Dedifferentiated amniotic fluid mesenchymal stem cell (primary cell): Measurements from ENCODE around the gene COMMD9.

Experiments
- DNase-seq: peaks from one replicate; pipeline ENCODE4 v3.0.0-alpha.2; 2016; ENCODE audit errors: extremely low spot score

COMMD9 gene

DNA sequence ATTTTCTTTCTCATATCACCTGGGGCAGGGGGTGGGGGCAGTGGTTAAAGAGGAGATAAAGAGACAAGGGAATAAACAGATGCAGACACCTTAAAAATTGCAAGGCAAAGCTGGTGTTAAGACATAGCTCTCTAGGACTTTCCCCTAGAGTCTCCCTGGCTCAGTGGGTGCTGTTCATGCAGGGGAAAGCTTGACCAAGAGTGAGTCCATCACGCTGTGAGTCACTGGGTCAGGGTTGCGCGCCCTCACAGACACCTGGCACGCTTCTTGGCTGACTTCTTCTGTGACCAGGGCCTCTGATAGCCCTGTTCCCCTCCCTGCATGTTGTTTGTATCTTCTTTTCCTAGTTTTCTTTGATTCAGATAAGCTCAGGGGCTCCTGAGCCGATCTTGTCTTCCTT is 31.9 kb downstream of the COMMD9 start:
- no peak for DNase-seq

GRCh38 chr11:36254713-36255112 is 34.5 kb downstream of the COMMD9 start:
- DNase-seq: peak; percentile 37

DNA sequence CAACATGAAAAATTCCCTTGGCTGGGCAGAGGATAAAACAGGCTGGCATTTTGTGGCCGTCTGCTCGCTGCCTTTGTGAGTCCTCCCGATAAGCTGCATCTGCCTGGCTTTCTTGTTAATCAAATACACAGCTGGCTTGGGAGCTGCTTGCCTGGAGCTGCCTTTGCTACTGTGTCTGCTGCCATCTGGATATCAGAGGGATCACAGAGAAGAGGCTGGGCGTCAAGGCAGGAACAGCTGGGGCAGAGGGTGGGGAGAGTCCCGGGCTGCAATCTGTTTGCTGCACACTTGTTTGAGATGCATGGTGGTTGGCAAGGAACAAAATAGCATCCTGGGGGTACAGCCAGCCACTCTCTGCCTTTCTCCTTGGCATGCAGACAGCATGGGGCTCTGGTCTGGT is 36.0 kb downstream of the COMMD9 start:
- DNase-seq: no peak

DNA sequence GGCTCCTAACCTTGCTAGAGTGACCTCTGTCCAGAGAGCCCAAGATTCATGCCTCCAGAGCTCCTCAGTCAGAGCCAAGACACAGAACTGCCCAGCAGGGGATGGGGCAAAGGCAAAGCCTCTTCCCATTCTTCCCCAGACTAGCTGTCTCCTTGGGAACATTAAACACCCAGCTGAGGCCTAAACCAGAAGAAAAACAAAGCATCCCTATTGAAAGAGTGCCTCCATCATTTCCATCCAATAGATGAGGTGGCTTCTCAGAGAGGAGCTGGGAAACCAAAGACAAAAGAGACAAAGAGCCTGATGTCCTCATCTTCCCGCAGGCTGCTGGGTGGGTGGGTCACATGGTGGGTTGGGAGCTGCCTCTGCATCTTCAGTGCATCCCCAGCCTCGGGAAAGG is 37.4 kb downstream of the COMMD9 start:
- DNase-seq: no peak

DNA sequence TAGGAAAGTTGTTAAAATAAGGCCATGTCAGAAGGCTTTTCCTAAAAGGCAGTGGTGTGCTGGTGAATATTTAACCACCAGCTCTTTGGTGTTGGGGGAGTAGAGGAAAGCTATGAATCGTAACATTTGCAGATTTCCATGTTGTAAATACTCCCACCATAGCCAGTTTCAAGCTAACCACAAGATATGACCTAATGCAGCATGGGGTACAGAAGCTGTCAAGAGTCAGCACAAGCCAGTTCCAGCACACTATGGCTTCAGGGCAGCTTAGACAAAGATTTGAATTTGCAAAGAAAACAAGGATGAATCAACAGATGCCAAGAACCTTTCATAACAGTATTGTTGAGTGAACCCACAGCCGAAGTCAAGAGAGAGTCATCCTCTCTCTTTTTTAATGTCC is 40.0 kb downstream of the COMMD9 start:
- DNase-seq: peak; percentile 60

DNA sequence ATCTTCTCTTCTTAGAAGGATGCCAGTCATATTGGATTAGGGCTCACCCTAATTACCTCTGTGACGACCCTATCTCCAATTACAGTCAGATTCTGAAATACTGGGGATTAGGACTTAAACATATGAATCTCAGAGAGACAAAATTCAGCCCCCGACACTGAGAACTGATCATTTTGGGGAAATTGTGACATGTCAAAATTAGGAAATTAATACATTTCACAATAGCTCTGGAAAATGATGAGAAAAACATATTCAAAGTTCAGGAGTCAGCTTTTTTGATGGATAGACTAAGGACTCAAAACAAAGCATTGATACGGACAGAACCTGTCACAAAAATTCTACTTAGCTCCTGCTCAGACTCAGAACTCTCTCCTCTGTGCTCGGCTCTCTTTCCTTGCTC is 40.8 kb downstream of the COMMD9 start:
- no peak for DNase-seq

- DNase-seq: no peak
Observed at GRCh38 chr11:36247493-36247892, 41.7 kb downstream of the COMMD9 start.

- DNase-seq: no peak
Observed at GRCh38 chr11:36243641-36244040, 45.6 kb downstream of the COMMD9 start.

DNA sequence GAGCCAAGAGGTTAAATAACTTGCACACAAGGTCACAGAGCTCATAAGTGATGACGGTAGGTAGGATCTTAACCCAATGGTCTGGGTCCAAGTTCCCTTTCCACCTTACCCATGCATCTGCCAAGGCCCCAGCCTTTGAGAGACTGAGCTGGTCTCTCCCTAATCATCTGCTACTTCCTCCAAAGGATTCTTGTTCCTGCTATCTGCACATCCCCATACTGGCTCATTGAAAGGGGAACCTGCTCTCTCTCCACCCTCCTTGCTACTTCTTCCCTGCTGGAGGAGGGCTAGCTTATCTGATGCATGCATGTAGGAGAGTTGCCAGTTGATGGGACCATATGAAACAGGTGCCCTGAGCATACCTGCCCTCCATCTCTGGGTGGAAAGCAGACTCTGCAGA is 47.7 kb downstream of the COMMD9 start:
- DNase-seq: no peak

DNA sequence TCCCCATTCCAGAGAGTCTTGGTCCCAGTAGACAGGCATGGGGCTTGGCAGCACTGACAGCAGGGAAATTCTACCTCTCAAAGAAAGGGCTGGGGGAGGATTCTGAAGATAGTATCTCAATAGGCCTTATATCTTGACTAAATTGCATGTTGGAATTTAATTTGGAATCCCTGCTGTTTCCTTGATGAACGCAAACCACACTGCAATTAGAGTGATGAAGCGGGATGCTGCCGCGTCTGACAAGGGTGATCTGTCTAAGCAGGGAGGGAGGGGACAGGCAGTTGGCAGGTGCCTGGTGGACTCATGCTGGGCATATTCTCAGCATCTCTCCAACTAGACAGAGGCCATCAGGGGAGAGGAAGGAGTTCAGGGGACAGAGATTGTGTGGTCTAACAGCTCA is 48.4 kb downstream of the COMMD9 start:
- no peak for DNase-seq

GRCh38 chr11:36240173-36240572 is 49.1 kb downstream of the COMMD9 start:
- no peak for DNase-seq

DNA sequence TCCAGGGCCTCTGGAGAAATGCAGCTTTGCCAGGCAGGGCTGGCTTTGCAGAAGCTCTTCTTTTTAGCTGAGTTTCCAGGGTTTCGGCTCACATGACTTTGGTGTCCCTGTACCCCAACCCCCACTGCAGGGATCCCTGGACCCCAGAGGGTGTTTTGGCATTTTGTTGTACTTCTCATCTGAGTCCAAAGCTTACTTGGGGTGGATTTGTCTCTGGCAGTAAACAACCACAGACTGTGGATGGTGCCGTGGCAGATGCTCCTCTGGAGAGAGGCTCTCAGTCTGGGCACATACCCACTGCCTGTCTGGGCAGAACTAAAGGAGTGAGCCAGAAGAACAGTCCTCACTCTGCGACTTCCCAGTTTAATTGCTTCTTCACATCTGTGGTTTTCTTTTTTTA is 49.6 kb downstream of the COMMD9 start:
- DNase-seq: no peak

DNA sequence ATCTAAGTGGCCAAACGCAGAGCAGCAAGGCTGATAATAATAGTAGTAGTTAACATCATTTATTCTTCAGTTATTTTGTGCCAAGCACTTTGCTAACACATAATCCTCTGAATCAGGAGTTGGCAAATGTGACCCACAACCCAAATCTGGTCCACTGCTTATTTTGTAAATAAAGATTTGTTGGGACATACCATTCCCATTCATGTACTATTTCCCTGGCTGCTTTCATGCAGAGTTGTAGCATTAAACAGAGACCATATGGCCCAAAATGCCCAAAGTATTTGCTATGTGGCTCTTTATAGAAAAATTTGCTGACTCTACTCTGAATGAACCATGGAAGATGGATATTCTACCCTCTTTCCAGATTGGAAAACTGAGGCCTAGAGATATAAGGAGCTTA is 50.3 kb downstream of the COMMD9 start:
- DNase-seq: no peak

DNA sequence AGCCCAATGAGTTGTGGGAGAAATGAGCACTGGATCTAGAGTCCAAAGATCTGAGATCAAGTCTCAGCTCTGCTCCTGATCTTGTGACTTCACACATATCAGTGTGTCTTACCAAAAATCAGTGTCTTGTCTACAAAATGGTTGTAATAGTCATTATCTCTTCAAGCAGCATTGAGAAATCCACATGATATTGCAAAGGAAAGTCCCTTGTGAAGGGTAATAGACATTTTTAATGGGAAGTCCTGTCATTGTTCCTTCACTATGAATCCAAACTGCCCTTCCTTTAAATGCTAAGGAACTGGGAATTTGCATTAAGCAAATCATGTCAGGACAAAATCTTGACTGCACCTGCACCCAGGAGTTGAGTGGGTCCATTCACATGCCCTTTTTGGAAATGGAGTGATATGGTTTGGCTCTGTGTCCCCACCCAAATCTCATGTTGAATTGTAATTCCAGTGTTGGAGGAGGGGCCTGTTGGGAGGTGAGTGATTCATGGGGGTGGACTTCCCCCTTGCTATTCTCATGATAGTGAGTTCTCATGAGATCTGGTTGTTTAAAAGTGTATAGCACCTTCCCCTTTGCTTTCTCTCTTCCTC is 51.1 kb downstream of the COMMD9 start:
- no peak for DNase-seq

DNA sequence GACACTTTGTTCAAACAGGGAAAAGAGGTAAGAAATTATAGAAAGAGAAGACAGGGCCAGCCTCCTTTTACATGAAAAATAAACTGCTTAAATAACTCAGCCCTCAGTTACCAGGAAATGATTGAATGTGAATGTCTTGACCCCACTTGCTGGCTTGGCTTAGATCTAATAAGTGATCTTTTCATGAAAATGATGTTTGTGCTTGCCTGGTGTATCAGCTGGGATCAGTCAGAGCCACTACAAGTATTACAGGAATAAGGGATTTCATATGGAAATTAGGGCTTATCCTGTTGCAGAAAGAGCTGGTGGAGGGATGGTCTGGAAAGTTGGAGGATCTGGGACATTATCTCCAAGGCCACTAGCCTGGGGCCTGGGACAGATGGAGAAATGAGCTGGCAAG is 51.8 kb downstream of the COMMD9 start:
- DNase-seq: no peak

- DNase-seq: no peak
Observed at GRCh38 chr11:36235750-36236149, 53.5 kb downstream of the COMMD9 start.

DNA sequence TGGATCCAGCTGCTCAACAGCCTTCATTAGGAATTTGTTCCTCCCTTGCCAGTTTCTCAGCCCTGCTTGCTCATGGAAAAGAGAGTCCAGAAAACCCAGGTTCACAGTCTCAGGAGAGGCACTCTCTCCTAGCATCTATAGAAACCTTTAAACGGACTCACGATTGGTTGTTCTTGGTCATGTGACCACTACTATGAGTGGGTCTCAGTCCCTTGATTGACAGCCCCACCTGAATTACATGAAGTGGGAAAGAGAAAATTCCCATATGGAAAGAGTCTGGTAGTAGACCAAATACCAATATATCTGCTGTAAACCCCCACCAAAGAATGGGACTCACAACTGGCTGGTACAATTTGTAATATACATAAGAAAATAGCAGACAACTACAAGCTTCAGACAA is 54.4 kb downstream of the COMMD9 start:
- no peak for DNase-seq

GRCh38 chr11:36233204-36233603 is 56.0 kb downstream of the COMMD9 start:
- no peak for DNase-seq

DNA sequence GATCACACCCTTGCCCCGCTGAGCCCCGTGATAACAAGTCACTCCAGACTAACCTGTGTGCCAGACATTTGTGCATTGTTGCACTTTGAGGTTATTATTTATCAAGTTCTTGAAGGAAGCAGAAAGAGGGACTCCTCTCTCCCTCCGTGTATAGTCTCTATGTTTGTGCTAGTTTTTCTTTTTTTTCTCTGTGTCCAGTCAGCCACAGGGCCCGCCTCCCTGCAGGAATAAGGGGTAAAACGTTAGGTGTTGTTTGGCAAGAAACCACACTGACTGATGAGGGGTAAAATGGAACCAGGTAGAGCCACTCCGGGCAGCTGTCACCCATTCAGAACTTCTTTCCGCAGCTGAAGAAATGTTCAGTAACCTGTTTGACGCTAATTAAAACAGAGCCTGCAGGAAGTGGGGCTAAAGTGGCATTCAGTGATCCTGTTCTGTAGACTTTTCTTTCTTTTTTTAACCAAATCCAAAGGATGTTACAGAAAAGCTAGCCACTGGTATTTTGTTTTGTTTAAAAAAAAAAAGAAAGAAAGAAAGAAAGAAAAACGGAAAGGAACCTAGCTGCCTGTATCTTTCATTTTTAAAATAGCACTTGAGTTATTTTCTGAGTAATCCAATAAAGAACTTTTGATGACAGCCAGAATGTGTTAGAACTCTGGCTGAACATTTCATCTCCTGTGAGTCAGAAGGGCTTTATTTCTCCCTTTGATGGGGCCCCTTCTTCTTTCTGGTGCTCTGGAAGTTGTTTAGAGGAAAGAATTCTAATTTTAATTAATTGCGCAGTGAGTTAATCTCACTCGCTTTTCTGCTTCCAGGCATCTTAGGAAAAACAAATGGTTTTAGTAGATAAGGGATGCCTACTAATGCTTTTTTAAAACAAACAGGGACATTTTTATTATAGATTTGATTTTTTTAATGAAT is 58.2 kb downstream of the COMMD9 start:
- peak; percentile 47 for DNase-seq

GRCh38 chr11:36229091-36229705 is 60.0 kb downstream of the COMMD9 start:
- no peak for DNase-seq

DNA sequence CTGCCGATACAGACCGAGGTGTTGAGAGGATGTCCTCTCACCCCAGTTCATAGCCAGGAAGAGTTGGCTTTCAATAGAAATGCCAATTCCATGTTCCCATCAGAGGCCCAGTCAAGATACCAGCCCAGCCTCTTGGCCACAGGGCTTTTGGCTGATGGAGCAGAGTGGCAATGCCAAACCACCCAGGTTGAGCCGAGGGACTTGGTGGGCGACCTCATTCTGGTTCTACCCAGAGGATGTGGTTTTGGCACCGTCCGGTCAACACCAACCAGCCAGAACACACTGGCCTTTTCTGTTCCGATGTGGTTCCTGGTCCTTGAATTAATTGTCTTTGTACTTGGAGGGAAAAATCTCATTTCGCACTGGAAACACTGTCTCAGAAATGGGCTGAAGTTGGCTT is 60.5 kb downstream of the COMMD9 start:
- no peak for DNase-seq

DNA sequence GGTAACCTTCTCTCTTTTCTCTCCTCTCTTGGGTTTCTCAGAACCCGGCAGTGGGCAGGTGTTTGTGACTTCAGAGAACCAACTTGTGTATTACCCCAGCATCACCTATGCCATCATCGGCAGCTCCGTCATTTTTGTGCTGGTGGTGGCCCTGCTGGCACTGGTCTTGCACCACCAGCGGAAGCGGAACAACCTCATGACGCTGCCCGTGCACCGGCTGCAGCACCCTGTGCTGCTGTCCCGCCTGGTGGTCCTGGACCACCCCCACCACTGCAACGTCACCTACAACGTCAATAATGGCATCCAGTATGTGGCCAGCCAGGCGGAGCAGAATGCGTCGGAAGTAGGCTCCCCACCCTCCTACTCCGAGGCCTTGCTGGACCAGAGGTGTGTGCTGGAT is 62.2 kb downstream of the COMMD9 start:
- DNase-seq: no peak
